Left colon (tissue), 2 donors: ENCODE measurements around the gene LIME1. TPM values are rescaled to one million over a fixed set of nuclear protein-coding genes. Genes with fewer than 3 reads are reported as not detected.

Experiments
- ATAC-seq: fragments of 200-7000 bp; cut with Tn5 transposase; one replicate; pipeline ENCODE4 v1.9.1; 2020; ENCODE audit warnings: mild to moderate bottlenecking, moderate library complexity
- DNase-seq, 2 donors: peaks; one replicate each; pipeline ENCODE4 v3.0.0-alpha.2; 2020
- intact Hi-C, 2 donors: fragments of 100-400 bp; cut with DNase I in 1 of 2; cut with micrococcal nuclease in 1 of 2; formaldehyde crosslinking; loops; one replicate each; pipeline versions ENCODE4 v1.11.2 to v1.14.0; 2022; cut with DNase I, micrococcal nuclease
- total RNA-seq, 2 donors: library from RNA; stranded (reverse); fragmentation: NEBNext Ultra II Directional; extraction: Animal tissue kit (Norgen Biotek cat#: 25700); gene quantifications; one replicate each; pipeline ENCODE4 v1.2.1, GENCODE V29; 2021
- donor health status: DM: no; HTN: no; CAD: no.
- donor health status: DM: yes; HTN: yes; CAD: no.

The LIME1 gene
- total RNA-seq, 2 donors from 2014 or later = 11.1 to 13.4 TPM

GRCh38 chr20:63744574-63745423, 8.3 kb downstream of the LIME1 start:
- ATAC-seq = no peak
- no peak for DNase-seq
- intact Hi-C loops = no loop called here

GRCh38 chr20:63745424-63745805, 9.0 kb downstream of the LIME1 start:
- DNase-seq (no peak), ATAC-seq (no peak)
- intact Hi-C loops = no loop called here

GRCh38 chr20:63745961-63746731, 9.7 kb downstream of the LIME1 start:
- intact Hi-C loops = no loop called here
- DNase-seq (no peak), ATAC-seq (no peak)

- intact Hi-C loops = no loop called here
- ATAC-seq = no peak
- DNase-seq = no peak
Observed at GRCh38 chr20:63746751-63747315, 10.4 kb downstream of the LIME1 start.

- intact Hi-C loops = no loop called here
- ATAC-seq (no peak), DNase-seq (no peak)
Observed at GRCh38 chr20:63747622-63748069, 11.2 kb downstream of the LIME1 start.

DNA sequence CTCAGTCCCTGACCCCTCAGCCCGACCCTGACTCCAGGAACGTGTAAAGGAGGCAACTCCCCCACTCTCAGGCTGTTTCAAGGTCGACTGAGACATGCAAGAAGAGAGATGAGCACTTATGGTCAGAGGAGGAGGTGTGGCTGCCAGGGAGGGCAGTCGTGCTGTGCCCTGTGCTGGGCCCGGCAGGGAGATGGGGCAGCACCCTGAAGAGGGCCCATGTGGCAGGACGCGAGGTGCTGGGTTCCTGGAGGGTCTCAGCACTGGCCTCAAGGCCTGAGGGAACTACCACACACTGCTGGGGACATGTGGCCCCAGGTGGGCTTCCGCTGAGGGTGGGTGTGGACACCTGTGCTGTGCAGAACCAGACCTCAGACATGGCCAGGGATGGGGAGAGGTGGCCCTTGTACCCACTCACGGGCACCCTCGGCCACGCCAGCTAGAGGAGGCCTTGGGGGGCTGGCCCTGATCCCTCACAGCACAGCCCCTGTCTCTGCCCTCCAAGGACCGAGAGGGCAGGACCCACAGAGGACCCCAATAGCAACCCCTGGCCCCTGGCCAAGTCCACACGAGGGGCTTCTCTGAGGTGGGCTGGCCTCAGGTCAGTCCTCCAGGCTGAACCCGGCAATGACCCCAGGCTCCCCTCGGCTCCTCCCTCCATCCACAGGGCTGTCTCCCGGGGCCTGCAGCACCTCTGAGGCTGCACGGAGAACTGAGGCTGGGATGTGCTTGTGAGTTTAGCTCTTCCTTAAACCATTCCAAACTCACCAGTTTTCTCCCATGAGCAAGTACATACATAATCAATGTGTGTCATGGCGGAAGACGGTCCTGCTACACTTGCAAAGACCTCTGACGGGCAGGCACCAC, 11.8 kb downstream of the LIME1 start:
- DNase-seq (no peak), ATAC-seq (no peak)
- intact Hi-C loops = no loop called here

GRCh38 chr20:63748934-63749270, 12.4 kb downstream of the LIME1 start:
- no peak for DNase-seq

DNA sequence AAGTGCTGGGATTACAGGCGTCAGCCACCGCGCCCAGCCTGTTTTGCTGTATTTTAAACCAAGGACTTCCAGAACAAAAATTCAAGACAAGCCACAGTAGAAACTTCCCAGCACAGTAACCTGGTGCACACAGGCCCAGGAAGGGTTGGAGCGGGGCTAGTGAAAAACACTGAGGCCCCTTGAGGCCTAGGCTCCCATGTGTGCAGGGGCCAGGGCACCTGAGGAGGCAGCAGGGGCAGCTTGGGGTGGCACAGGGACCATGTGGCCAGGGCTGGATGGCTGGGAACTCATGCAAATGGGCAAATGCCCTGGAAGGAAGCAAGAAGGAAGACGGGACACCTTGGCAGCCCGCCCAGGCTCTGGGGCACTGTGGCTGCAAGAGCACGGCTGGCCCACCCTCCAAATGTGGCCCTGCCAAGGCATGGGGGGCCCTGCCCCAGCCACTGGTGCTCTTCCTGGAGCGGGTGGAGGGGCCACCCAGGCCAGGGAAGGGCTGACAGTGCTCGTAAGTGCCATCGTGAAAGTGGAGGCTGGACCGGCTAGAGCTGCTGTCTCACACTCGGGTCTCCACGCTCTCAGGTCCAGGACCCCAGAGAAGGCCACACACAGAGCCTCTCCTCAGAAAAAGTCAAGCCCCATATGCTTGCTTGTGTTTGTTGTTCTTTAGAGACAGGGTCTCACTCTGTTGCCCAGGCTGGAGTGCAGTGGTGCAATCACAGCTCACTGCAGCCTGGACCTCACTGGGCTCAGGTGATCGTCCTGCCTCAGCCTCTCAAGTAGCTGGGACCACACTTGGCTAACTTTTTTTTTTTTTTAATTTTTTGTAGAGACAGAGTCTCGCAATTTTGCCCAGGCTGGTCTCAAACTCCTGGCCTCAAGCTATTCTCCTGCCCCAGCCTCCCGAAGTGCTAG, 13.4 kb downstream of the LIME1 start:
- no peak for DNase-seq
- intact Hi-C loops = no loop called here
- no peak for ATAC-seq

More at GRCh38 chr20:63748934-63749270, 12.4 kb downstream of the LIME1 start:
- no peak for ATAC-seq
- intact Hi-C loops = no loop called here

- no peak for ATAC-seq
- DNase-seq = no peak
- intact Hi-C loops = no loop called here
Observed at GRCh38 chr20:63750807-63751470, 14.5 kb downstream of the LIME1 start.

- intact Hi-C loops = no loop called here
- no peak for ATAC-seq
Observed at GRCh38 chr20:63751471-63752271, 15.2 kb downstream of the LIME1 start.

GRCh38 chr20:63752411-63753101, 16.1 kb downstream of the LIME1 start:
- intact Hi-C loops = no loop called here
- DNase-seq (no peak), ATAC-seq (no peak)

More at GRCh38 chr20:63751471-63752271, 15.2 kb downstream of the LIME1 start:
- no peak for DNase-seq

DNA sequence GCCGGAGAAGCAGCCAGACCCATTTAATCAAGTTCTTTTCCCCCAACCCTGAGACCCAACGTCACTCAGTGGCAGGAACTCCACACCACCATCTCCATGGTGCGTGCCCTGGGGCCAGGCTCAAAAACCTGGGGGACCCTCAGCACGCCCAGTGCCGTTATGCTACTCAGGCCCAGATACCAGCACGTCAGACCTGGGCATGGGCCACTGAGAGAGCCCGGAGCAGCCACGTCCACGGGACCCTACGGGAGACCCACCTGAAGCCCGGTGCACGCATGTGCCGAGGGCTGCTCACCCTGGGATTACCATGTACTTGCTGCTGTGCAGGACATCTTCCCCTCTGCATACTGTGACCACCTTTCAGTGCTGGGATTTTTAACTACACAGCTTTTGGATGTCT, 16.9 kb downstream of the LIME1 start:
- DNase-seq = no peak
- ATAC-seq = no peak
- intact Hi-C loops = no loop called here

DNA sequence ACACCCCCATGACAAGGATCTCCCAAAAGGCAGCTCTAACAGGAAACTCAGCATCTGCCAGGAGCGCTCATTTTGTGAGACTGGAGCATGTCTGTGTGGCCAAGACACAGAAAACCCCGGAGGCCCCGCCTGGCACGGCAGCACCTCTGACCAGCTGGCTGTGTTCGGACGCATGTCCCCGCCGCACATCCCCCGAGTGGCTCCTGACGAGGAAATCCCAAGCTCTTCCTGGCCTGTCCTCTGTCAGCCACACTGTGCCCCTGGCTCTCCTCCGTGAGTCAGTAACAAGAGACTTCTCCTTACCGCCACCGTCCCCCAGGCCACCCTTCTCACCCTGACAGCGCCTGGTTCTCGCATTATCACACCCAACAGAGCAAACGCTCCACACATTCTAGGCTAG, 17.5 kb downstream of the LIME1 start:
- no peak for ATAC-seq
- intact Hi-C loops = no loop called here
- no peak for DNase-seq

GRCh38 chr20:63755933-63756647, 19.6 kb downstream of the LIME1 start:
- DNase-seq (no peak), ATAC-seq (no peak)
- intact Hi-C loops = no loop called here

GRCh38 chr20:63756648-63756991, 20.2 kb downstream of the LIME1 start:
- intact Hi-C loops = no loop called here
- DNase-seq = no peak
- no peak for ATAC-seq

- intact Hi-C loops = no loop called here
- ATAC-seq = no peak
- DNase-seq = no peak
Observed at GRCh38 chr20:63758152-63758551, 21.7 kb downstream of the LIME1 start.
